HG02970 (cell line): ENCODE measurements around the gene TCF7.

Experiments
- ATAC-seq: cut with Tn5 transposase; IDR thresholded peaks from one replicate; pipeline ENCODE4 v1.9.1; 2021; ENCODE audit warnings: mild to moderate bottlenecking, moderate library complexity, moderate number of reproducible peaks; ENCODE audit not compliant: unreplicated experiment, low FRiP score

The TCF7 gene

GRCh38 chr5:134113902-134114875 lies at the start of gene TCF7:
TSS of gene TCF7 (plus strand) at chr5:134114681. CDS start at chr5:134114907, 226 bp downstream.
- peak; percentile 71 for ATAC-seq

GRCh38 chr5:134069553-134069952 lies 44.9 kb upstream of the TCF7 start:
- no peak for ATAC-seq

GRCh38 chr5:134070725-134071613 lies 43.5 kb upstream of the TCF7 start:
- no peak for ATAC-seq

- no peak for ATAC-seq
Measured at GRCh38 chr5:134071614-134072207, 42.8 kb upstream of the TCF7 start.

- no peak for ATAC-seq
Measured at GRCh38 chr5:134072471-134073210, 41.8 kb upstream of the TCF7 start.

- ATAC-seq: no peak
Measured at GRCh38 chr5:134073404-134073803, 41.1 kb upstream of the TCF7 start.

- ATAC-seq: no peak
Measured at GRCh38 chr5:134075102-134075501, 39.4 kb upstream of the TCF7 start.

- no peak for ATAC-seq
Measured at GRCh38 chr5:134077926-134078580, 36.4 kb upstream of the TCF7 start.

GRCh38 chr5:134079748-134080581 lies 34.5 kb upstream of the TCF7 start:
- ATAC-seq: no peak

- ATAC-seq: no peak
Measured at GRCh38 chr5:134082264-134082992, 32.1 kb upstream of the TCF7 start.

GRCh38 chr5:134083517-134083916 lies 31.0 kb upstream of the TCF7 start:
- no peak for ATAC-seq

GRCh38 chr5:134084022-134084565 lies 30.4 kb upstream of the TCF7 start:
- no peak for ATAC-seq

- no peak for ATAC-seq
Measured at GRCh38 chr5:134084570-134084969, 29.9 kb upstream of the TCF7 start.

- ATAC-seq: no peak
Measured at GRCh38 chr5:134085411-134085810, 29.1 kb upstream of the TCF7 start.

GRCh38 chr5:134086225-134086942 lies 28.1 kb upstream of the TCF7 start:
- no peak for ATAC-seq

- no peak for ATAC-seq
Measured at GRCh38 chr5:134086943-134087305, 27.6 kb upstream of the TCF7 start.

- ATAC-seq: no peak
Measured at GRCh38 chr5:134088291-134088690, 26.2 kb upstream of the TCF7 start.
